Stomach (tissue), 9 donors: ENCODE results near the gene ATP2B2. TPM values are rescaled to one million over a fixed set of nuclear protein-coding genes. Genes with fewer than 3 reads are reported as not detected.

Experiments used
- DNase-seq, 2 donors: peaks; one replicate each; pipeline versions ENCODE4 v3.0.0 to v3.0.0-alpha.2; 2013 to 2019
- H3K27ac ChIP-seq, 5 donors: fragments of 200-600 bp in 4 of 5; sonication (generic) in 4 of 5; one replicate each; pipeline ENCODE4 v1.5.1; 2013 to 2019; ENCODE audit warnings: mild to moderate bottlenecking in 1 of 5, moderate library complexity in 1 of 5
- H3K27me3 ChIP-seq, 3 donors: fragments of 200-600 bp; sonication (generic); one replicate each; pipeline ENCODE4 v1.5.1; 2017 to 2019; ENCODE audit warnings: mixed run types in 1 of 3
- H3K36me3 ChIP-seq, 4 donors: fragments of 200-600 bp; sonication (generic); 1 replicate in 3 of 4; 2 replicates in 1 of 4; pipeline ENCODE4 v1.5.1; 2016 to 2019
- H3K4me1 ChIP-seq, 4 donors: fragments of 200-600 bp; sonication (generic); one replicate each; pipeline ENCODE4 v1.5.1; 2016 to 2019
- H3K4me3 ChIP-seq, 4 donors: fragments of 200-600 bp; sonication (generic) in 3 of 4; one replicate each; pipeline ENCODE4 v1.5.1; 2016 to 2019; ENCODE audit warnings: mild to moderate bottlenecking in 1 of 4
- H3K9me3 ChIP-seq, 4 donors: fragments of 200-600 bp; sonication (generic); one replicate each; pipeline ENCODE4 v1.5.1; 2016 to 2019
- CTCF ChIP-seq, 7 experiments: fragments of 450-650 bp in 4 of 7; fragments of 200-600 bp in 3 of 7; sonication (generic) in 3 of 7; IDR thresholded peaks; one replicate each; pipeline ENCODE4 v1.5.1; 2016 to 2019; ENCODE audit warnings: antibody characterized with exemption in 7 of 7, control low read depth in 2 of 7, mild to moderate bottlenecking in 1 of 7
- EP300 ChIP-seq: sonication (generic); formaldehyde crosslinking; IDR thresholded peaks from one replicate; pipeline ENCODE4 v1.6.1; 2017; ENCODE audit warnings: antibody characterized with exemption
- POLR2A ChIP-seq, 4 donors: fragments of 450-650 bp; IDR thresholded peaks; one replicate each; pipeline ENCODE4 v1.6.1; 2016; ENCODE audit warnings: antibody characterized with exemption in 4 of 4, control low read depth in 2 of 4, mild to moderate bottlenecking in 1 of 4, moderate library complexity in 1 of 4
- POLR2AphosphoS5 ChIP-seq, 3 donors: sonication (generic); formaldehyde crosslinking; IDR thresholded peaks; one replicate each; pipeline ENCODE4 v1.6.1; 2016; ENCODE audit warnings: antibody characterized with exemption in 3 of 3
- WGBS, 5 donors: extraction: QIAGEN DNeasy Blood & Tissue Kit in 3 of 5; methylation state at CpG; one replicate each; pipeline versions ENCODE4 v1.1.5 to v1.1.7; 2013 to 2018; 5-methylcytosine and 5-hydroxymethylcytosine counted together
- intact Hi-C: fragments of 100-400 bp; cut with DNase I; formaldehyde crosslinking; loops from one replicate; pipeline ENCODE4 v1.15.1; 2023; ENCODE audit warnings: low total_unique reads
- polyA plus RNA-seq, 3 donors: library from polyadenylated mRNA; stranded (reverse); fragments of 200-250 nt; gene quantifications; one replicate each; pipeline ENCODE4 v1.2.3, GENCODE V29; 2013
- total RNA-seq, 5 donors: library from RNA; depleted of rRNA; stranded (reverse); fragments of >200 nt; gene quantifications; one replicate each; pipeline versions ENCODE4 v1.1.0 to v1.2.3, GENCODE V29; 2014 to 2016
- donor health status: healthy with polysubstance abuse.
- donor health status: Bipolar disorder and iron deficiency.
- donor health status: healthy.

The ATP2B2 gene
- total and polyA plus RNA-seq, 8 donors, result 0.03 to 0.37 TPM; not detected in 6

GRCh38 chr3:10514407-10515069 is 9.2 kb upstream of the ATP2B2 start:
- no peaks in the 10 kb centered on the region for H3K36me3 ChIP-seq
- no peak overlapping the region for H3K27ac ChIP-seq
- H3K4me1 ChIP-seq, result no peaks in the 10 kb centered on the region
- TF ChIP-seq POLR2AphosphoS5 (IDR thresholded peaks at IDR 0.05) (no peak), CTCF (IDR thresholded peaks at IDR 0.05) (no peak), POLR2A (IDR thresholded peaks at IDR 0.05) (no peak), EP300 (no peak)
- H3K4me3 ChIP-seq, result no peak overlapping the region
- 72 to 90% (median 87%) methylated on average over 8 of the region's 8 CpGs for WGBS, 5 donors
- no peaks in the 10 kb centered on the region for H3K27me3 ChIP-seq
- DNase-seq, result no peak
- no peaks in the 10 kb centered on the region for H3K9me3 ChIP-seq
- intact Hi-C loops, result no loop called here

- no peak for DNase-seq
- H3K4me3 ChIP-seq, result no peak overlapping the region
- H3K9me3 ChIP-seq, result no peaks in the 10 kb centered on the region
- H3K36me3 ChIP-seq, result no peaks in the 10 kb centered on the region
- TF ChIP-seq EP300, result no peak
- TF ChIP-seq CTCF (IDR thresholded peaks at IDR 0.05), result no peak
- no peak for TF ChIP-seq POLR2AphosphoS5 (IDR thresholded peaks at IDR 0.05)
- 84 to 95% (median 90%) methylated on average over 8 of the region's 8 CpGs for WGBS, 5 donors
- intact Hi-C loops, result no loop called here
- no peak overlapping the region for H3K27ac ChIP-seq
- no peaks in the 10 kb centered on the region for H3K27me3 ChIP-seq
- no peaks in the 10 kb centered on the region for H3K4me1 ChIP-seq
Measured at GRCh38 chr3:10513306-10513705, 7.9 kb upstream of the ATP2B2 start.

GRCh38 chr3:10512687-10513086 is 7.3 kb upstream of the ATP2B2 start:
- intact Hi-C loops, result no loop called here
- WGBS, 5 donors, result 76 to 89% (median 88%) methylated on average over 6 of the region's 6 CpGs
- Histone ChIP-seq H3K9me3 (no peaks in the 10 kb centered on the region), H3K4me3 (no peak overlapping the region), H3K27ac (no peak overlapping the region), H3K36me3 (no peaks in the 10 kb centered on the region), H3K27me3 (no peaks in the 10 kb centered on the region), H3K4me1 (no peaks in the 10 kb centered on the region)
- TF ChIP-seq POLR2AphosphoS5 (IDR thresholded peaks at IDR 0.05) (no peak), EP300 (no peak), POLR2A (IDR thresholded peaks at IDR 0.05) (no peak), CTCF (IDR thresholded peaks at IDR 0.05) (no peak)
- no peak for DNase-seq

- Histone ChIP-seq H3K27me3 (peaks cover 0 to 6% (median 2%) of the 10 kb centered on the region in 3 donors), H3K9me3 (no peaks in the 10 kb centered on the region), H3K4me3 (no peak overlapping the region), H3K36me3 (no peaks in the 10 kb centered on the region), H3K4me1 (no peaks in the 10 kb centered on the region), H3K27ac (no peak overlapping the region)
- DNase-seq, result no peak
- intact Hi-C loops, result no loop called here
- TF ChIP-seq EP300, result no peak
- TF ChIP-seq CTCF (IDR thresholded peaks at IDR 0.05), result no peak
- TF ChIP-seq POLR2A (IDR thresholded peaks at IDR 0.05), result no peak
- no peak for TF ChIP-seq POLR2AphosphoS5 (IDR thresholded peaks at IDR 0.05)
- WGBS, 5 donors, result 49 to 61% (median 56%) methylated on average over 6 to 7 of the region's 7 CpGs
Measured at GRCh38 chr3:10511809-10512494, 6.6 kb upstream of the ATP2B2 start.
